Epithelial cell of proximal tubule (primary cell): ENCODE data around the gene NOL12. TPM values are rescaled to one million over a fixed set of nuclear protein-coding genes. Genes with fewer than 3 reads are reported as not detected.
"Not testable (repeated sequence)": the region's sequence is repeated elsewhere in the genome, so short reads cannot be mapped to it uniquely, and the experiment has no call there.

Experiments
- DNase-seq: peaks from one replicate; pipeline ENCODE4 v3.0.0-alpha.2; 2011; ENCODE audit warnings: low read depth
- H3K4me3 ChIP-seq: 2 replicates; pipeline ENCODE4 v1.5.1; 2011; ENCODE audit warnings: low read depth, mild to moderate bottlenecking, low read length
- total RNA-seq: library from RNA; depleted of rRNA; stranded (reverse); fragments of >200 nt; gene quantifications from 2 replicates; pipeline ENCODE4 v1.2.3, GENCODE V29; 2015
- TF ChIP-seq, protein P1 (sequence below): conservative IDR thresholded peaks from 2 replicates; pipeline ENCODE4 v1.5.1; 2012; ENCODE audit warnings: low read depth, mild to moderate bottlenecking, low read length

NOL12 gene
- total RNA-seq, 1 donor from 2014 or later, result 18.2 TPM

DNA sequence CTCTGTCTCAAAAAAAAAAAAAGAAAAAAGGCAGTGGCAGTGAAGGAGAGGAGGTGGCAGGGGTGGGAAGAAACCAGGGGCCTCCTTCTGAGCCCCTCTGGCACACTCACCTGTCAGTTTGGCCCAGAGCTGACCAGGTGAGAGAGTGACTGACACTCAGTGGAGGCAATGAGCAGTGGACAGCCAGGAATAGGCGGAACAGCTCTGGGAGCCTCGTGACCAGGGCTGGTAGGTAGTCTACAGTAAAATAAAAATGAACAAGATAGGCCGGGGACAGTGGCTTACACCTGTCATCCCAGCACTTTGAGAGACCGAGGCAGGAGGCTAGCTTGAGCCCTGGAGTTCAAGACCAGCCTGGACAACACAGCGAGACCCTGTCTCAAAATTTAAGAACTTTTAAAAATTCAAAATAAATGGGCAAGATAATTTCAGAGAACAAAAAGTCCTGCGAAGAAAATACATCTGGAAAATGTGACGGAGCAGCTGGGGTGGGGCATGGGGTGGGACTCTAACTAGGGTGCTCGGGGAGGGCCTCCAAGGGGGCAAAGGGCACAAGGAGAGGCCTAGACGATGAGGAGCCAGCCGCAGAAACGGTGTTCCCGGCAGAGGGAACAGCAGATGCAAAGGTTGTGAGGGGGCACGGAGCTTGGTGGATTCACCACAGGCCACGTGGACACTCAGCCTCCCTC lies 31.4 kb upstream of the NOL12 start:
- H3K4me3 ChIP-seq, result no peak overlapping the region

DNA sequence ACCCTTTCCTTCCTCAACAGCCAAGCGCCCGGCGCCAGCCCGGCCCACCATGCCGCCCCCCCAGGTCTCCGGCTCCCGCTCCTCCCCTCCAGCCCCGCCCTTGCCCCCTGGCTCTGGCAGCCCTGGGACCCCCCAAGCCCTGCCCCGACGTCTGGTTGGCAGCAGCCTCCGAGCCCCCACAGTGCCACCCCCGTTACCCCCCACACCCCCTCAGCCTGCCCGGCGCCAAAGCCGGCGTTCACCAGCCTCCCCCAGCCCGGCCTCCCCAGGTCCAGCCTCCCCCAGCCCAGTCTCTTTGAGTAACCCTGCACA lies 30.9 kb upstream of the NOL12 start:
- no peak overlapping the region for H3K4me3 ChIP-seq
- no peak for DNase-seq
- TF ChIP-seq, protein P1, sequence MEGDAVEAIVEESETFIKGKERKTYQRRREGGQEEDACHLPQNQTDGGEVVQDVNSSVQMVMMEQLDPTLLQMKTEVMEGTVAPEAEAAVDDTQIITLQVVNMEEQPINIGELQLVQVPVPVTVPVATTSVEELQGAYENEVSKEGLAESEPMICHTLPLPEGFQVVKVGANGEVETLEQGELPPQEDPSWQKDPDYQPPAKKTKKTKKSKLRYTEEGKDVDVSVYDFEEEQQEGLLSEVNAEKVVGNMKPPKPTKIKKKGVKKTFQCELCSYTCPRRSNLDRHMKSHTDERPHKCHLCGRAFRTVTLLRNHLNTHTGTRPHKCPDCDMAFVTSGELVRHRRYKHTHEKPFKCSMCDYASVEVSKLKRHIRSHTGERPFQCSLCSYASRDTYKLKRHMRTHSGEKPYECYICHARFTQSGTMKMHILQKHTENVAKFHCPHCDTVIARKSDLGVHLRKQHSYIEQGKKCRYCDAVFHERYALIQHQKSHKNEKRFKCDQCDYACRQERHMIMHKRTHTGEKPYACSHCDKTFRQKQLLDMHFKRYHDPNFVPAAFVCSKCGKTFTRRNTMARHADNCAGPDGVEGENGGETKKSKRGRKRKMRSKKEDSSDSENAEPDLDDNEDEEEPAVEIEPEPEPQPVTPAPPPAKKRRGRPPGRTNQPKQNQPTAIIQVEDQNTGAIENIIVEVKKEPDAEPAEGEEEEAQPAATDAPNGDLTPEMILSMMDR, result no peak

More for the DNA sequence above, 31.4 kb upstream of the NOL12 start:
- DNase-seq, result no peak
- TF ChIP-seq, protein P1, result no peak

GRCh38 chr22:37656583-37656982 lies 29.6 kb upstream of the NOL12 start:
- not testable (repeated sequence) for DNase-seq, H3K4me3 ChIP-seq

DNA sequence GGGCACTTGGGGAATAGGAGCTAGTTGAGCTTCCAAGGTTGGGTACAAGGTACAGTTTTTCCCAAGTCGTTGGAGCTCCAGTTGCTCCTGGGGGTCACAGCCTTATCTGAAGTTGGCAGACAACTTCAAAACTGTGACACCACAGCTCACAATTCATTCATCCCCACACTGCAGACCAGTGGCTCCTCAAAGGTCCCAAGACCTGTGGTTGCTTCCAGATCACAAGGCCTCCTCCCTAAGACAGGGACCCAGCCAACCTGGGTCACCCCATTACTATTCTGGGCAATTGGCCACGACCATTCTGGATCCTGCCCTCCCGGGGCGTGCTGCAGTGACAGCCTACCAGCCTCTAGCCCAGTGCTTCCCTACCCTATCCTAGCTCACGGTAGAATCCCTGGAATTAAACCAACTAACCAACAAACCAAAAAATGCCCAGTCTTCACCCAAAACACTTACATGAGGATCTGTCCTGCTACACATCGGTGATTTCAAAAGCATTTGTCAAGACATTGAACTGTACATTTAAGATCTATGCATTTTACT lies 28.5 kb upstream of the NOL12 start:
- no peak for DNase-seq
- TF ChIP-seq, protein P1, result no peak

GRCh38 chr22:37658133-37659065 lies 27.7 kb upstream of the NOL12 start, which contains the start of gene PDXP:
TSS of gene PDXP (plus strand) at chr22:37658723. CDS start at chr22:37658783, 60 bp downstream.
- peak within 1 kb of the TSS; percentile 68 for H3K4me3 ChIP-seq
- TF ChIP-seq, protein P1, result no peak
- peak; percentile 99 for DNase-seq

More for the DNA sequence above, 28.5 kb upstream of the NOL12 start:
- peak overlapping the region; percentile 65 for H3K4me3 ChIP-seq

DNA sequence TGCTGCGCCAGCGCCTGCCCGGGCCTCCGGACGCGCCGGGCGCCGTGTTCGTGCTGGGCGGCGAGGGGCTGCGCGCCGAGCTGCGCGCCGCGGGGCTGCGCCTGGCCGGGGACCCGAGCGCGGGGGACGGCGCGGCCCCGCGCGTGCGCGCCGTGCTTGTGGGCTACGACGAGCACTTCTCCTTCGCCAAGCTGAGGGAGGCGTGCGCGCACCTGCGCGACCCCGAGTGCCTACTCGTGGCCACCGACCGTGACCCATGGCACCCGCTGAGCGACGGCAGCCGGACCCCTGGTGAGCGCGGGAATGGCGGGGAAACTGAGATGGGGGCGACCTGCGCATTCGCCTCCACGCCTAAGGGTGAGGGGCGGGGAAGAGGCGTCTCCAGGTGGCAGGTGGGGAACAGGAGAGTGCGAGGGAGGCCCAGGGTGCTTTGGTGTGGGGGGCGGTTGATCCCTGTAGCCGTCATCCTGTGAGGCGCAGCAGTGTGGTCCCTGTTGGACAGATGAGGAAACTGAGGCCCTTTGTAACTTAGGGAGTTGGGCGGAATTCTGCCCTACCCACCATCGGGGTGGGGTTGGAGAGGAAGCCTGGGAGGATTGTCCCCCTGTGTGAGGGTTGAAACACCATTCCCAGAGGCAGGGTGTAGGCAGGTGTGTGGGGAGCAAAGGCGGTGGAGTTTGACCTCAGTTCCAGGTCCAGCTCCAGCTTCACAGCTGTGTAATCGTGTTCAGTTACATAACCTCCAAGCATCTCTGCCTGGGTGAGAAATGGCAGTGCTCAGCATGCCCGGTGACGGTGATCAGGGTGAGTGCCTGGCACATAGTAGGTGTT lies 26.9 kb upstream of the NOL12 start:
- DNase-seq, result no peak
- H3K4me3 ChIP-seq, result peak overlapping the region; percentile 68
- TF ChIP-seq, protein P1, result no peak
